COR-L47 (cell line): Measurements from ENCODE around the gene TMEM52B.
"Not testable (repeated sequence)": the region's sequence is repeated elsewhere in the genome, so short reads cannot be mapped to it uniquely, and the experiment has no call there.

Source experiments
- DNase-seq: peaks from one replicate; lab custom pipeline; 2025; lab: John Stamatoyannopoulos, UW

The TMEM52B gene

GRCh38 chr12:10211940-10212738, 33.3 kb downstream of the TMEM52B start:
- no peak for DNase-seq

GRCh38 chr12:10212739-10213131, 33.9 kb downstream of the TMEM52B start, which contains the start of gene GABARAPL1:
TSS of gene GABARAPL1 (plus strand) at chr12:10212877. CDS start at chr12:10213130, 253 bp downstream.
- DNase-seq: no peak

DNA sequence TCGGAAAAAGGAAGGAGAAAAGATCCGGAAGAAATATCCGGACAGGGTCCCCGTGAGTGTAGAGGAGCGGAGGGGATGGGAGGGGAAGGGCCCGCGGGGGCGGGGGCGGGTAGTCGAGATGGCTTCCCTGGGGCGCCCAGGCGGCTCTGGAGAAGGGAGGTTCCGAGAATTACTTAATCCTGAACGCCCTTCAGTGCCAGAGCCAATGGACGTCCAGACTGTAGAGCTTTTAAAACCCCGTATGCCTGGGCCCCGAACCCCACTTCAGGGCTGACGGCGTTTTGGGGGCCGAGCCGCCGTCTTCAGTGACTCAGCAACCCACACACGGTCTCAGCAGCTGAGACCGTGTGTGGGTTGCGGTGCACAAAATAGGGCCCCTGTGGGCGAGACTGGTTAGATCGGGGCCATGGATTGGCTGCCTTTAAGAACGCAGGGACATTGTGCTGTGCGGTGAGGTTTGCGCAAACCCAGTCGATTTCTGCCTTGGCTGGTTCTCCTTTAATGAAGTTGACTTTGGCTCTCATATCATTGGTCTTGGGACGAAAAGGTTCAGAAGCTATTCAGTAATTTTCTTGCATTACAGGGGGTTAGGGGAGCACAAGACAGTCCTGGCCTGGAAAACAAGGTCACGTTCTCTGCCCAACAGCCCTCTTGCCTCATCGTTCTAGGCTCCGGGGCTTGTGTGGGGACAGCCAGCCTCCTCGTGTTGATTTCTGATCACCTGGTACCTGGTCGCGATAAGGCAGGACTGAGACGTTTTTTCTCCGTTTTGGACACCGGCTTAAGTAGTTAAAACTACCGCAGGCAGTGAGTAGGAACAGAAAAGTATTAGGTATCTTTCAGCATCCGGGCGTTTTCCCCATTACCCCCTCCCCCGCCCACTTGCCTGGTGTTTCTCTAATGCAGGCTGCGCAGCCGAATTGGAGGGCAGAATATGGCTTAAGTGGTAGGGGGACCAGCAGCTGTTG, 34.6 kb downstream of the TMEM52B start:
- no peak for DNase-seq

- DNase-seq: no peak
Measured at GRCh38 chr12:10214136-10214894, 35.5 kb downstream of the TMEM52B start.

DNA sequence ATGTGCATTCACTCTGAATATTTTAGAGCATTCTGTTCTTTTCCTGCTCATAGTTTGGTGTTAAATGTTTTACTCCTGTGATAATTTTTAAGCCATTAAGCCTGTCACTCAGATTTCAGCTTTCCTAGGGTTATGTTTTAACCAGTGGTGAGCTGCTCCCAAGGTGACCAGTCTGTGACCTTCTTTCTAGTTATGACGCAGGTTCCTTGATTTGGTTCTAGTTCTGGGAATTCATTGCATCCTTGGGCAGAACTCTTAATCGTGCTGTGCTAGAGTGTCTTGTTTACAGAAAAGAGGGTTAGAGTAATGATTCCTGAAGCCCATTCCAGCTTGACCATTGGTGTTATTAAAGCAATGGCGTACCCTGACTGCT, 36.0 kb downstream of the TMEM52B start:
- DNase-seq: no peak

- no peak for DNase-seq
Measured at GRCh38 chr12:10215436-10215835, 36.6 kb downstream of the TMEM52B start.

GRCh38 chr12:10215946-10216345, 37.1 kb downstream of the TMEM52B start:
- DNase-seq: not testable (repeated sequence)

GRCh38 chr12:10218021-10218420, 39.2 kb downstream of the TMEM52B start:
- DNase-seq: no peak

GRCh38 chr12:10220398-10221077, 41.7 kb downstream of the TMEM52B start:
- no peak for DNase-seq

GRCh38 chr12:10221846-10222245, 43.0 kb downstream of the TMEM52B start:
- no peak for DNase-seq

DNA sequence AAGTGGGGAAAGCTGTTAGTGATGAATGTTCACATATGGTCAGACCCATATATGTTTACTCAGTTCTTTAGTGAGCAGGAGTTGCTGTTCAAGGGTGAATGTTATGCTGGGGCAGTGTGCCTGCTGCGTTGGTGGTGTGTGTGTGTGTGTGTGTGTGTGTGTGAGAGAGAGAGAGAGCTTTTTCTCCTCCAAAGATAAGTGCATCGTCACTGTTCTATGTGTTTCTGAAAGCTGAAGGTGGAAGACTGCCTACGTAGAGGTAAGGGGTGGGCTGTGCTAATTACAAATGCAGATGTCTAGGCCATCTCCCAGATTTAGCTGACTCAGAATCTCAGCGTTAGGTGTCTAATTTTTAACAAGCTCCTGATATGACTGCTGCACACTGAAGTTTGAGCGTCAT, 44.4 kb downstream of the TMEM52B start:
- DNase-seq: no peak

DNA sequence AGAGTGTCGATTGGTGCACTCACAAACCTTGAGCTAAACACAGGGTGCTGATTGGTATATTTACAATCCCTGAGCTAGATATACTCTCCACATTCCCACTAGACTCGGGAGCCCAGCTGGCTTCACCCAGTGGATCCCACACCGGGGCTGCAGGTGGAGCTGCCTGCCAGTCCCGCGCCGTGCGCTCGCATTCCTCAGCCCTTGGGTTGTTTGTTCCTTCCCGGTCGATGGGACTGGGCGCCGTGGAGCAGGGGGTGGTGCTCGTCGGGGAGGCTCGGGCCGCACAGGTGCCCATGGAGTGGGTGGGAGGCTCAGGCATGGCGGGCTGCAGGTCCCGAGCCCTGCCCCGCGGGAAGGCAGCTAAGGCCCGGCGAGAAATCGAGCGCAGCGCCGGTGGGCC, 46.6 kb downstream of the TMEM52B start:
- not testable (repeated sequence) for DNase-seq

DNA sequence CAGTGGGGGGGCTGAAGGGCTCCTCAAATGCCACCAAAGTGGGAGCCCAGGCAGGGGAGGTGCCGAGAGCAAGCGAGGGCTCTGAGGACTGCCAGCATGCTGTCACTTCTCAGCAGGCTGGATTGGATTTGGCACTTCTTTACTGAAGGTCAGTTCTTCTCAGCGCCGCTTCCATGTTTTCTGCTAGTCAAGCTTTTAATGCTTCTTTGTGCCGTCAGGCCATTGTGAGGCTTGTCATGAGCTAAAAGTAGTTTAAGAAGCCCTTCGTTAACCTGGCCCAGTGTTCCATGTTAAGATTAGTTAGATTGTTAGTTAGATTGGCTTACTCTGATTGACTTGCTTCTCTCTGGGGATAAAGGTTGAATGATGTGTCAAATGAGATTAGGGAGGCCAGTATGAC, 47.3 kb downstream of the TMEM52B start:
- no peak for DNase-seq

GRCh38 chr12:10226731-10227130, 47.9 kb downstream of the TMEM52B start:
- DNase-seq: no peak

DNA sequence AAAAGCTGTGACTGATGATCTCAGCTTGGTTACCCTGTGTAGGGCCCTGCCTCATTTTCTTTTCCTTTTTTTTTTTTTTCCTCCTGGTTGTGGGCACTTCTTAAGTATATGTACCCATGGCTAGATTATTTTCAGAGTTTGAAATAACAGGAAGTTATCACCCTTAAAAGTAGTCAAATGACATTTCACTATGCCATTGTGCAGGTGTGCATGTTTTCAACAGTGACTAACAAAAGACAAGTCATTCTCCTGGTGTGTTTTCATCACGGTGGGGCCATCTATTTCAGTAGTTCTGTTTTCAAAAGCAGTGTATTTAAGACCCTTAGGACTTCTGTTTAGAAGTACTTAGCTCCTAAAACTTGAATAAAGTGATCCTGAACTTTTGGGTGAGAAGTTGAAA, 48.8 kb downstream of the TMEM52B start:
- no peak for DNase-seq

DNA sequence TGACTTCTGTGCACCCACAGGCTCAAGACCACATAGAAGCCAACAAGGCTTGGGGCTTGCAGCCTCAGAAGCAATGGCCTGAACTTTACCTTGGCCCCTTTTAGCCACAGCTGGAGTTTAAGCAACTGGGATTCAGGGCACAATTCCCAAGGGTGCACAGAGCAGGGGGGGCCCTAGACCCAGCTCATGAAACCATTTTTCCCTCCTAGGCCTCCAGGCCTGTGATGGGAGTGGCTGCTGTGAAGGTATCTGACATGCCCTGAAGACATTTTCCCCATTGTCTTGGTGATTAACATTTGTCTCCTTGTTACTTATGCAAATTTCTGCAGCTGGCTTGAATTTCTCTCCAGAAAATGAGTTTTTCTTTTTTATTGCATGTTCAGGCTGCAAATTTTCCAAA, 55.7 kb downstream of the TMEM52B start:
- no peak for DNase-seq

GRCh38 chr12:10235761-10236631, 57.2 kb downstream of the TMEM52B start:
- DNase-seq: peak; percentile 0

GRCh38 chr12:10236720-10237119, 57.9 kb downstream of the TMEM52B start:
- DNase-seq: no peak

- no peak for DNase-seq
Measured at GRCh38 chr12:10238526-10238925, 59.7 kb downstream of the TMEM52B start.

- no peak for DNase-seq
Measured at GRCh38 chr12:10241290-10241689, 62.5 kb downstream of the TMEM52B start.
